Parietal lobe (tissue), 2 donors: ENCODE measurements around the gene KLHL42. TPM values are rescaled to one million over a fixed set of nuclear protein-coding genes. Genes with fewer than 3 reads are reported as not detected.

Experiments
- small RNA-seq: library from RNA; depleted of rRNA; stranded (forward); fragments of <200 nt; gene quantifications from one replicate; pipeline ENCODE3, GENCODE V24; 2014; ENCODE audit warnings: low replicate concordance
- total RNA-seq: library from RNA; depleted of rRNA; stranded (reverse); fragments of >200 nt; gene quantifications from one replicate; pipeline ENCODE4 v1.2.3, GENCODE V29; 2014

KLHL42 gene, protein sequence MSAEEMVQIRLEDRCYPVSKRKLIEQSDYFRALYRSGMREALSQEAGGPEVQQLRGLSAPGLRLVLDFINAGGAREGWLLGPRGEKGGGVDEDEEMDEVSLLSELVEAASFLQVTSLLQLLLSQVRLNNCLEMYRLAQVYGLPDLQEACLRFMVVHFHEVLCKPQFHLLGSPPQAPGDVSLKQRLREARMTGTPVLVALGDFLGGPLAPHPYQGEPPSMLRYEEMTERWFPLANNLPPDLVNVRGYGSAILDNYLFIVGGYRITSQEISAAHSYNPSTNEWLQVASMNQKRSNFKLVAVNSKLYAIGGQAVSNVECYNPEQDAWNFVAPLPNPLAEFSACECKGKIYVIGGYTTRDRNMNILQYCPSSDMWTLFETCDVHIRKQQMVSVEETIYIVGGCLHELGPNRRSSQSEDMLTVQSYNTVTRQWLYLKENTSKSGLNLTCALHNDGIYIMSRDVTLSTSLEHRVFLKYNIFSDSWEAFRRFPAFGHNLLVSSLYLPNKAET
- 92.0 TPM for total RNA-seq

DNA sequence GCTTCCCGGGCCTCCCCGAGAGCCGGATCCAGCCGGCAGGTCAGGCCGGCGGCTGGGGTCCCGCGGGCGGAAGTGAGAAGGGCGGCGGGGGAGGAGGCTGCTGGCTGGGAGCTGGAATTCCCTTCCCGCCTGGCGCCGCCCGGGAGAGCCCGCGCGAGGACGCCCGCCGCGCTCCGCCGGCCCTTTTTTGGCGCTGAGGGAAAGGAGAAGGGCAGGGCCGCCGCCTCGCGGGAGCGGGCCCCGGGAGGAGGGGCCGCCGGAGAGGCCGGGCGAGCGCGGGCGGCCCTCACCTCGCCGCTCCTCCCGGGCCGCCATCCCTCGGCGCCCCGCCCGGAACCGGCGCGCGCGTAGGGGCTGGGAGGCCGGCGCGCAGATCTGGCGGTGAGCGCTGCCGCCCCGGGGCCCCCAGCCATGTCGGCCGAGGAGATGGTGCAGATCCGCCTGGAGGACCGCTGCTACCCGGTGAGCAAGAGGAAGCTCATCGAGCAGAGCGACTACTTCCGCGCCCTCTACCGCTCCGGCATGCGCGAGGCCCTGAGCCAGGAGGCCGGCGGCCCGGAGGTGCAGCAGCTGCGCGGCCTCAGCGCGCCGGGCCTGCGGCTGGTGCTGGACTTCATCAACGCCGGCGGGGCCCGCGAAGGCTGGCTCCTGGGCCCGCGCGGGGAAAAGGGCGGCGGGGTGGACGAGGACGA, at the start of gene KLHL42, which contains the start of gene MANSC4:
Gene KLHL42 (plus strand): TSS at position 314 of the 692 bp plus-strand sequence. CDS start 98 bp downstream, at position 412.
Gene MANSC4 (minus strand): TSS at position 317 of the 692 bp plus-strand sequence. CDS start 8,960 bp downstream, outside the sequence.

Small RNA genes lying within 50 kb of the gene (small RNA-seq; reads per million reads assigned to genes)
- gene RF00019 (not detected), gene RF02271 (not detected)

Other genes with a start within 250 kb of the KLHL42 start
- 4.7 TPM for gene REP15, start 83.8 kb upstream of the KLHL42 start, total RNA-seq
- gene MRPS35, start 69.4 kb upstream of the KLHL42 start, total RNA-seq, result 46.0 TPM
- gene MANSC4, start within 50 bp of the KLHL42 start, total RNA-seq, result 0.63 TPM
- gene PTHLH, start 192.5 kb downstream of the KLHL42 start, total RNA-seq, result not detected